Naive thymus-derived CD4-positive, alpha-beta T cell (primary cell): ENCODE data around the gene ZBTB48. TPM values are rescaled to one million over a fixed set of nuclear protein-coding genes. Genes with fewer than 3 reads are reported as not detected.

Experiments used
- ATAC-seq: fragments of 150-1000 bp; cut with Tn5 transposase; 2 replicates; pipeline ENCODE4 v1.10.0; 2021; ENCODE audit warnings: mild to moderate bottlenecking, moderate library complexity
- CTCF ChIA-PET: fragments of 350-600 bp; sonication (Branson Sonifier 250); formaldehyde crosslinking; loops from one replicate; lab custom pipeline; 2021; ENCODE audit warnings: antibody characterized with exemption; lab: Charles Lee
- POLR2A ChIA-PET: fragments of 350-600 bp; sonication (Branson Sonifier 250); formaldehyde crosslinking; loops from one replicate; lab custom pipeline; 2021; ENCODE audit warnings: antibody characterized with exemption, inconsistent platforms; lab: Charles Lee
- DNase-seq, 9 donors: peaks; one replicate each; pipeline versions ENCODE4 v3.0.0 to v3.0.0-alpha.2; 2020 to 2022; ENCODE audit warnings: mixed read lengths in 1 of 9
- H3K27ac ChIP-seq: one replicate; pipeline ENCODE4 v1.7.0; 2013; ENCODE audit warnings: mild to moderate bottlenecking, low read depth, low read length, moderate library complexity
- H3K27me3 ChIP-seq, 2 donors: one replicate each; pipeline ENCODE4 v1.7.0; 2013; ENCODE audit warnings: low read length in 2 of 2, mild to moderate bottlenecking in 2 of 2, moderate library complexity in 2 of 2; ENCODE audit not compliant: control insufficient read depth in 2 of 2, insufficient read depth in 2 of 2
- H3K36me3 ChIP-seq, 3 experiments: 1 replicate in 2 of 3; 2 replicates in 1 of 3; pipeline ENCODE4 v1.7.0; 2013; ENCODE audit warnings: low read length in 3 of 3, mild to moderate bottlenecking in 3 of 3, moderate library complexity in 1 of 3; ENCODE audit not compliant: insufficient read depth in 3 of 3, control insufficient read depth in 2 of 3
- H3K4me1 ChIP-seq, 2 donors: one replicate each; pipeline ENCODE4 v1.7.0; 2013; ENCODE audit warnings: low read length in 2 of 2, mild to moderate bottlenecking in 2 of 2, moderate library complexity in 1 of 2; ENCODE audit not compliant: control insufficient read depth in 2 of 2, insufficient read depth in 2 of 2
- H3K4me3 ChIP-seq: 2 replicates; pipeline ENCODE4 v1.7.0; 2013; ENCODE audit warnings: mild to moderate bottlenecking, low read length
- H3K9me3 ChIP-seq, 3 experiments: 1 replicate in 2 of 3; 2 replicates in 1 of 3; pipeline ENCODE4 v1.7.0; 2013; ENCODE audit warnings: low read length in 3 of 3; ENCODE audit not compliant: control insufficient read depth in 2 of 3
- H3K27ac Mint-ChIP-seq, 9 donors: one replicate each; pipeline ENCODE4 v1.8.0; 2020 to 2022; ENCODE audit warnings: mixed read lengths in 9 of 9, mild to moderate bottlenecking in 8 of 9, moderate library complexity in 5 of 9, inconsistent platforms in 2 of 9
- H3K27me3 Mint-ChIP-seq, 5 donors: one replicate each; pipeline ENCODE4 v1.8.0; 2021 to 2022; ENCODE audit warnings: mixed read lengths in 5 of 5, mild to moderate bottlenecking in 1 of 5
- H3K36me3 Mint-ChIP-seq, 5 donors: one replicate each; pipeline ENCODE4 v1.8.0; 2020 to 2022; ENCODE audit warnings: mixed read lengths in 5 of 5, mild to moderate bottlenecking in 3 of 5, inconsistent platforms in 1 of 5
- H3K4me1 Mint-ChIP-seq, 7 donors: one replicate each; pipeline ENCODE4 v1.8.0; 2020 to 2022; ENCODE audit warnings: mixed read lengths in 7 of 7, mild to moderate bottlenecking in 3 of 7, inconsistent platforms in 1 of 7
- H3K4me3 Mint-ChIP-seq, 10 donors: one replicate each; pipeline ENCODE4 v1.8.0; 2020 to 2022; ENCODE audit warnings: mild to moderate bottlenecking in 10 of 10, mixed read lengths in 10 of 10, moderate library complexity in 6 of 10, inconsistent platforms in 2 of 10
- H3K9me3 Mint-ChIP-seq, 11 donors: one replicate each; pipeline ENCODE4 v1.8.0; 2020 to 2022; ENCODE audit warnings: mixed read lengths in 11 of 11, mild to moderate bottlenecking in 4 of 11, inconsistent platforms in 1 of 11, moderate library complexity in 1 of 11
- intact Hi-C, 2 donors: fragments of 100-400 bp; cut with micrococcal nuclease; formaldehyde crosslinking; loops; one replicate each; pipeline ENCODE4 v1.15.1; 2023
- polyA plus RNA-seq, 2 donors: library from polyadenylated mRNA; unstranded; fragments of 300-500 nt; fragmentation: Illumina TruSeq; gene quantifications; one replicate each; pipeline ENCODE4 v1.2.3, GENCODE V29; 2021
- total RNA-seq, 6 experiments: library from RNA in 5 of 6; stranded (reverse) in 5 of 6; gene quantifications; 1 replicate in 5 of 6; 2 replicates in 1 of 6; pipeline ENCODE4 v1.2.3 and lab custom pipeline; 2021 to 2026

ZBTB48 gene
- total and polyA plus RNA-seq, 7 experiments from 2014 or later = 18.5 to 70.4 (median 40.8) TPM

- H3K27ac Mint-ChIP-seq = peak overlapping the region in 6 of 9 donors; percentile 53 to 84 (median 67)
- peak; percentile 66 for ATAC-seq
- peaks cover 0 to 57% (median 43%) of the 10 kb centered on the region in 7 donors for H3K4me1 Mint-ChIP-seq
- intact Hi-C loops = no loop called here
- peak overlapping the region; percentile 44 for H3K27ac ChIP-seq
- no peaks in the 10 kb centered on the region for H3K27me3 ChIP-seq
- H3K27me3 Mint-ChIP-seq = no peaks in the 10 kb centered on the region
- CTCF ChIA-PET = interaction anchor here (1.0 kb wide), 1 partner anchor 43 kb away, joined by 3 read pairs; no protein-coding TSS in a partner anchor
- DNase-seq = no peak
- H3K4me3 ChIP-seq = no peak overlapping the region
- peaks cover 0 to 17% (median 5%) of the 10 kb centered on the region in 5 donors for H3K36me3 Mint-ChIP-seq
- H3K4me1 ChIP-seq = peaks cover 3 to 8% of the 10 kb centered on the region in 2 donors
- H3K36me3 ChIP-seq = peaks cover 0 to 77% (median 0%) of the 10 kb centered on the region in 3 experiments
- H3K9me3 ChIP-seq = no peaks in the 10 kb centered on the region
- POLR2A ChIA-PET = interaction anchor here (1.2 to 1.9 kb wide), 3 partner anchors 9 to 12 kb away, joined by 3 to 10 read pairs (median 4); partner anchors contain the start of gene KLHL21
- no peaks in the 10 kb centered on the region for H3K9me3 Mint-ChIP-seq
- H3K4me3 Mint-ChIP-seq = peak overlapping the region in 3 of 10 donors; percentile 44 to 58 (median 53)
These were observed 11.4 kb downstream of the ZBTB48 start for GRCh38 chr1:6591222-6591621.

GRCh38 chr1:6591644-6592043, 11.8 kb downstream of the ZBTB48 start:
- DNase-seq (no peak), ATAC-seq (no peak)
- peaks cover 0 to 17% (median 5%) of the 10 kb centered on the region in 5 donors for H3K36me3 Mint-ChIP-seq
- peaks cover 0 to 61% (median 47%) of the 10 kb centered on the region in 7 donors for H3K4me1 Mint-ChIP-seq
- CTCF ChIA-PET = interaction anchor here (1.0 kb wide), 2 partner anchors 43 to 63 kb away, joined by 3 read pairs; no protein-coding TSS in a partner anchor
- peak overlapping the region in 2 of 10 donors; percentile 53 to 58 for H3K4me3 Mint-ChIP-seq
- no peaks in the 10 kb centered on the region for H3K27me3 Mint-ChIP-seq
- no peaks in the 10 kb centered on the region for H3K9me3 Mint-ChIP-seq
- Histone ChIP-seq H3K27ac (peak overlapping the region; percentile 44), H3K9me3 (no peaks in the 10 kb centered on the region), H3K36me3 (peaks cover 0 to 81% (median 0%) of the 10 kb centered on the region in 3 experiments), H3K4me1 (peaks cover 7 to 8% of the 10 kb centered on the region in 2 donors), H3K4me3 (no peak overlapping the region), H3K27me3 (no peaks in the 10 kb centered on the region)
- peak overlapping the region in 4 of 9 donors; percentile 14 to 84 (median 48) for H3K27ac Mint-ChIP-seq
- intact Hi-C loops = no loop called here
- POLR2A ChIA-PET = interaction anchor here (1.2 to 1.9 kb wide), 3 partner anchors 8 to 12 kb away, joined by 3 to 10 read pairs (median 4); partner anchors contain the start of gene KLHL21

- H3K4me1 ChIP-seq = peaks cover 8 to 13% of the 10 kb centered on the region in 2 donors
- no peak overlapping the region for H3K4me3 ChIP-seq
- intact Hi-C loops = no loop called here
- ATAC-seq = no peak
- no peaks in the 10 kb centered on the region for H3K27me3 ChIP-seq
- Mint-ChIP-seq H3K4me1 (peaks cover 0 to 67% (median 44%) of the 10 kb centered on the region in 7 donors), H3K27me3 (no peaks in the 10 kb centered on the region), H3K9me3 (no peaks in the 10 kb centered on the region), H3K27ac (peak overlapping the region in 1 of 9 donors; percentile 24), H3K36me3 (peaks cover 0 to 18% (median 5%) of the 10 kb centered on the region in 5 donors), H3K4me3 (no peak overlapping the region)
- POLR2A ChIA-PET = interaction anchor here (0.7 to 1.9 kb wide), 3 partner anchors 8 to 12 kb away, joined by 3 to 10 read pairs (median 4); partner anchors contain the start of genes KLHL21 and ZBTB48
- DNase-seq = no peak
- CTCF ChIA-PET = interaction anchor here (1.0 to 1.1 kb wide), 2 partner anchors 37 to 62 kb away, joined by 3 to 5 read pairs; partner anchors contain the start of gene TAS1R1
- H3K36me3 ChIP-seq = peaks cover 0 to 89% (median 5%) of the 10 kb centered on the region in 3 experiments
- H3K9me3 ChIP-seq = no peaks in the 10 kb centered on the region
- peak overlapping the region; percentile 2 for H3K27ac ChIP-seq
These were observed 12.6 kb downstream of the ZBTB48 start for GRCh38 chr1:6592441-6592840.

DNA sequence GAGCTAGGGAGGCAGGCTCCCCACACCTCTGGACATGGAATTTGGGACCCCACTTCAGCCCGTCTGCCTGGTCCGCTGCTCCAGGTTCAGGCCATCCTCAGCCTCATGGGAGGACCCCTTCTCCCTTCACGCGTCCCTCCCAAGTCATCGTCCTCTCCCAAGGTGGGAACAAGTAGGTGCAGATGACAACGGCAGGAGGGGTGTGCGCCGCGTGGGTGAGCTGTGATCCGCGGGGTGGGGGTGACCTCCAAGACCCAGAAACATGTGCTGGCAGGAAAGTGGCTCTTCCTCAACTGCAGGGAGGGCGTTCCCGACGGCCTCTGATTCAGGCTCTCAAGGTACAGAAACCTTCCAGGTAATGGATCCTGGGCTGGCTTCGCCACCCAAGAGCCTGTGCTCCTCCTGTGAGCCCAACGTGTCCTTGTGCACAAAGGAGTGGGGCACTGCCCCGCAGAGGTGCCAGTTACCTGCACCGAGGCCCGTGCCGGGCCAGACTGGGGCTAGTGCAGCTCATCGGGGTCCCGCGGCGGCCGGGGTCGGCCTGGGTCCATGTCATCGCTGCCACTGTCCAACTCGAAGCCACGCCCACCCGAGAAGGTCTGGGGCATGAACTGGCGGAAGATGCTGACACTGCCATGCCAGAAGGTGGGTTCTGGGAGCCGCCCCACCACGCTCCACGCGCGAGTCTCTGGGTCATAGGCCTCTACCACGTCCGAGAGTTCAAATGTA, 13.2 kb downstream of the ZBTB48 start:
- Mint-ChIP-seq H3K4me1 (peaks cover 0 to 67% (median 39%) of the 10 kb centered on the region in 7 donors), H3K36me3 (peaks cover 0 to 24% (median 5%) of the 10 kb centered on the region in 5 donors)
- CTCF ChIA-PET = interaction anchor here (1.0 to 1.1 kb wide), 2 partner anchors 38 to 62 kb away, joined by 3 to 5 read pairs; partner anchors contain the start of gene TAS1R1

GRCh38 chr1:6593810-6594209, 14.0 kb downstream of the ZBTB48 start:
- no peak for ATAC-seq
- POLR2A ChIA-PET = interaction anchor here (0.8 to 1.3 kb wide), 3 partner anchors 8 to 11 kb away, joined by 3 read pairs; partner anchors contain the start of gene KLHL21

More for the DNA sequence above, 13.2 kb downstream of the ZBTB48 start:
- Histone ChIP-seq H3K4me3 (no peak overlapping the region), H3K27ac (no peak overlapping the region), H3K9me3 (no peaks in the 10 kb centered on the region), H3K27me3 (no peaks in the 10 kb centered on the region), H3K4me1 (peaks cover 12 to 19% of the 10 kb centered on the region in 2 donors), H3K36me3 (peaks cover 0 to 90% (median 11%) of the 10 kb centered on the region in 3 experiments)
- ATAC-seq (no peak), DNase-seq (no peak)
- H3K4me3 Mint-ChIP-seq = no peak overlapping the region
- intact Hi-C loops = no loop called here
- POLR2A ChIA-PET = interaction anchor here (0.8 to 1.3 kb wide), 3 partner anchors 9 to 12 kb away, joined by 3 read pairs; partner anchors contain the start of gene KLHL21
- H3K27me3 Mint-ChIP-seq = no peaks in the 10 kb centered on the region
- no peaks in the 10 kb centered on the region for H3K9me3 Mint-ChIP-seq
- H3K27ac Mint-ChIP-seq = peak overlapping the region in 1 of 9 donors; percentile 58

More at GRCh38 chr1:6593810-6594209, 14.0 kb downstream of the ZBTB48 start:
- H3K36me3 ChIP-seq = peaks cover 0 to 85% (median 14%) of the 10 kb centered on the region in 3 experiments
- H3K9me3 Mint-ChIP-seq = no peaks in the 10 kb centered on the region
- no peak overlapping the region for H3K27ac ChIP-seq
- intact Hi-C loops = no loop called here
- H3K4me1 ChIP-seq = peaks cover 16 to 20% of the 10 kb centered on the region in 2 donors
- H3K27me3 ChIP-seq = no peaks in the 10 kb centered on the region
- H3K4me3 ChIP-seq = no peak overlapping the region
- CTCF ChIA-PET = interaction anchor here (0.6 kb wide), 1 partner anchor 173 kb away, joined by 3 read pairs; no protein-coding TSS in a partner anchor
- peaks cover 0 to 68% (median 41%) of the 10 kb centered on the region in 7 donors for H3K4me1 Mint-ChIP-seq
- peaks cover 0 to 27% (median 5%) of the 10 kb centered on the region in 5 donors for H3K36me3 Mint-ChIP-seq
- H3K9me3 ChIP-seq = no peaks in the 10 kb centered on the region
- H3K27me3 Mint-ChIP-seq = no peaks in the 10 kb centered on the region
- DNase-seq = no peak
- H3K4me3 Mint-ChIP-seq = no peak overlapping the region
- H3K27ac Mint-ChIP-seq = peak overlapping the region in 2 of 9 donors; percentile 10 to 14
